SK-N-SH treated with all-trans-retinoic acid at 6 μM for 48 hours (cell line): ENCODE results near the gene DIPK1B.

Experiments
- OSR1 ChIP-seq: fragments of 250-450 bp; sonication (Bioruptor Pico); IDR thresholded peaks from 2 replicates; pipeline ENCODE4 v1.8.0; 2022; ENCODE audit warnings: moderate library complexity, mild to moderate bottlenecking, inconsistent platforms
- TCF4 ChIP-seq: fragments of 250-450 bp; sonication (Bioruptor Pico); IDR thresholded peaks from 2 replicates; pipeline ENCODE4 v1.8.0; 2021; ENCODE audit warnings: mild to moderate bottlenecking, moderate library complexity, borderline replicate concordance
- ZFP30 ChIP-seq: fragments of 450-650 bp; formaldehyde crosslinking; IDR thresholded peaks from 2 replicates; pipeline ENCODE4 v1.5.0; 2022; ENCODE audit warnings: mild to moderate bottlenecking, moderate library complexity
- ZNF8 ChIP-seq: fragments of 450-650 bp; formaldehyde crosslinking; IDR thresholded peaks from 2 replicates; pipeline ENCODE4 v1.5.0; 2020; ENCODE audit warnings: mild to moderate bottlenecking, moderate library complexity

GRCh38 chr9:136773386-136774044 is 61.1 kb downstream of the DIPK1B start:
- no peak for TF ChIP-seq TCF4 (CRISPR knock-in tag)
- TF ChIP-seq ZNF8 (CRISPR knock-in tag) = no peak
- TF ChIP-seq OSR1 (CRISPR knock-in tag) = no peak
- TF ChIP-seq ZFP30 (CRISPR knock-in tag) = no peak
